Uterus (tissue), 2 donors: ENCODE results near the gene SUSD1.

ENCODE experiments used
- CTCF ChIP-seq, 4 experiments: fragments of 200-600 bp in 2 of 4; fragments of 450-650 bp in 2 of 4; sonication (generic) in 2 of 4; IDR thresholded peaks; one replicate each; pipeline ENCODE4 v1.5.1; 2016 to 2019; ENCODE audit warnings: antibody characterized with exemption in 4 of 4, mild to moderate bottlenecking in 2 of 4, moderate library complexity in 1 of 4
- POLR2A ChIP-seq, 2 donors: fragments of 450-650 bp; IDR thresholded peaks; one replicate each; pipeline ENCODE4 v1.6.1; 2016; ENCODE audit warnings: antibody characterized with exemption in 2 of 2, mild to moderate bottlenecking in 1 of 2, moderate library complexity in 1 of 2

GRCh38 chr9:111992523-111992922, 182.6 kb downstream of the SUSD1 start:
- no peak for TF ChIP-seq POLR2A (IDR thresholded peaks at IDR 0.05)
- no peak for TF ChIP-seq CTCF (IDR thresholded peaks at IDR 0.05)
